ENCODE data around the gene UTP14C. TPM values are rescaled to one million over a fixed set of nuclear protein-coding genes. Genes with fewer than 3 reads are reported as not detected.

The UTP14C gene, protein sequence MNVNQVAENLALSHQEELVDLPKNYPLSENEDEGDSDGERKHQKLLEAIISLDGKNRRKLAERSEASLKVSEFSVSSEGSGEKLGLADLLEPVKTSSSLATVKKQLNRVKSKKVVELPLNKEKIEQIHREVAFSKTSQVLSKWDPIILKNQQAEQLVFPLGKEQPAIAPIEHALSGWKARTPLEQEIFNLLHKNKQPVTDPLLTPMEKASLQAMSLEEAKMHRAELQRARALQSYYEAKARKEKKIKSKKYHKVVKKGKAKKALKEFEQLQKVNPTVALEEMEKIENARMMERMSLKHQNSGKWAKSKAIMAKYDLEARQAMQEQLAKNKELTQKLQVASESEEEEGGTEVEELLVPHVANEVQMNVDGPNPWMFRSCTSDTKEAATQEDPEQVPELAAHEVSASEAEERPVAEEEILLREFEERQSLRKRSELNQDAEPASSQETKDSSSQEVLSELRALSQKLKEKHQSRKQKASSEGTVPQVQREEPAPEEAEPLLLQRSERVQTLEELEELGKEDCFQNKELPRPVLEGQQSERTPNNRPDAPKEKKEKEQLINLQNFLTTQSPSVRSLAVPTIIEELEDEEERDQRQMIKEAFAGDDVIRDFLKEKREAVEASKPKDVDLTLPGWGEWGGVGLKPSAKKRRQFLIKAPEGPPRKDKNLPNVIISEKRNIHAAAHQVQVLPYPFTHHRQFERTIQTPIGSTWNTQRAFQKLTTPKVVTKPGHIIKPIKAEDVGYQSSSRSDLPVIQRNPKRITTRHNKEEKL
- 15.0 and 28.5 TPM in 2 replicates for total RNA-seq

DNA sequence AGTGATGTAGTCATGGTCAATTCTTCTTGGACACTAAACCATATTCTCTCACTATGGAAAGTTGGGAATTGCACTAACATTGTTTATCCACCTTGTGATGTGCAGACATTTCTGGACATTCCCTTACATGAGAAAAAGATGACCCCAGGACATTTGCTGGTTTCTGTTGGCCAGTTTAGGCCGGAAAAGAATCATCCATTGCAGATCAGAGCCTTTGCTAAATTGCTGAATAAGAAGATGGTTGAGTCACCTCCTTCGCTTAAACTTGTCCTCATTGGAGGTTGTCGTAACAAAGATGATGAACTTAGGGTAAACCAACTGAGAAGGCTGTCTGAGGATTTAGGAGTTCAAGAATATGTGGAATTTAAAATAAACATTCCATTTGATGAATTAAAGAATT, at the start of gene UTP14C:
UTP14C (plus strand) TSS at position 211 of the 400 bp plus-strand sequence. CDS start 4,114 bp downstream, outside the sequence.

DNA sequence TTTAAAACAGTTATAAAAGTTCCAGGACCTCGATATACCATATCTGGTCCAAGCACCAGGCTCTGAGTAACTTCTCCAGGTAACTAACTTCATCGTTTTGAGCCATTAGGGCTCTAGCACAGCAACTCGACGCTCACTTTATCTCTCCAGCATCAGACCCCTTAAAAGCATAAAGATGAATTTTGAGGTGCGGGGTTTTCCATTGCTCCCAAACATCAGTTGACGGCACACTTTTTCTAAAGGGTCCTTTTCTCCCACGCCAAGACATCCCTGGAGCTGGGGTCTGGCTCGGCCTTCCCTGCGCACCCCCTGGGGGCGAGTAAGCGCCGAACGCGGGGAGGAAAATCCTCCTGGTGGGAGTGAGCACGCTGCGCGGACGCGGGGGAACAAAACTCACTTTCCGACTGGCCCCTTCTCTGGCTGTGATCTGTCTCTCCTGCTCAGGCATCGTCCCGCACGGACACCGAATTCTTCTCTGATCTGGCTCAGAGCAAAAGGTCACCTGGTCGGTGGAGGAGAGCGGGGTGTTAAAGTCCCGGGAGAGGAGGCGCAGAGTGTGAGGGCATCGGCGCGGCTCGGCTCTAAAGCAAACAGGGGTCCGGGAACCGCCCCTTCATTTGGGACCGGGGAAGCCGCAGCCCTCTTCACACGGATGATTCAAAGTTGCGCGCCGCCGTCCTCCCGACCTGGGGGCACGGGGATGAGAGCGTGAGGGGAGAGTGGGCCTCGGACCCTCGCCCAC, 13.4 kb upstream of the UTP14C start, which contains the start of gene ATP7B:
ATP7B (minus strand) TSS at position 561 of the 742 bp plus-strand sequence; CDS start at position 448, 113 bp downstream.

DNA sequence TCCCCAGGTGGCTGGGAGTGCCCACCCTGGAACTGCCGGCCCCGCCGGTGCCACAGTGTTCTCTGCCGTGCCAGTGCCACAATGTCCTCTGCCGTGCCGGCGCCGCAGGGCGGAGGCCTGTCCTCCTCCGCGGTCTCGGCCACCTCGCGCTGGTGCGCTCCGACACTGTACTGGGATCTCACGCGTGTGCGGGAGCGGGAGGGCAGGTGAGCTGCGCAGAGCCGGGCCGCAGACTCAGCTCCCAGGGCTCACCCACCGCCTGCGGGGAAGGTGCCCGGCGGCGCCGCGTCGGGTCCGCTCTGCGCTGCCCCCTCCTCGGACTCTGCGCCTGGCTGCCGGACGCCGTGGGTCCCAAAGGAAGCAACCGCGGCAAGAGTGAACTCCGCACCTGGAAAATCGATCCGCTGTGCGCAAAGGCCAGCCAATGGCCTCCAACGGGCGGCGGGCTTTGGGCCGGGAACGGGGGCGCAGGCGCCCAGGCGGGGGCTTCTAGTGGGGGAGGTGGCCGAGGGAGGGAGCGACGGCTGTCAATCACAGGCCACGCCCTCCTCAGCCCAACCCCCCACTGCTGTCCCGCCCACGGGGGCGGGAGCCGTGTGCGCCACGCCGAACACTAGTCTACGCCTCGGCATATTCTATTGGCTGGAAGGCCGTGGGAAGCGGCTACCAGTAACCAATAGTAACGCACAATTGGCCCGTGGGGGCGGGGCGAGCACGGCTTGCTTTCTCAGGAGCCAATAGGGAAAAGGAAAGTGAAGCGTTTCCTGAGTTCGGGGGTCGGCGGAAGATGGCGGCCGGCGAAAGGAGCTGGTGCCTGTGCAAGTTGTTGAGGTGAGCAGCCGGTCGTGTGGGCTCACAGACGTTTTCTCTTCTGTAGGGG, 12.6 kb upstream of the UTP14C start, which contains the start of gene ALG11:
ALG11 (plus strand) TSS at position 767 of the 880 bp plus-strand sequence; CDS start at position 788, 21 bp downstream.

Other genes with a start within 250 kb of the UTP14C start
- 4.8 TPM in 2 replicates for gene DHRS12, start 220.5 kb upstream of the UTP14C start, total RNA-seq
- gene TMEM272, start 179.5 kb upstream of the UTP14C start, total RNA-seq, result not detected in 2 replicates
- gene CCDC70, start 162.7 kb upstream of the UTP14C start, total RNA-seq, result not detected in 2 replicates
- gene ATP7B, start 13.2 kb upstream of the UTP14C start, total RNA-seq, result 5.1 and 8.0 TPM in 2 replicates
- 25.3 and 28.8 TPM in 2 replicates for gene ALG11, start 12.3 kb upstream of the UTP14C start, total RNA-seq
- 0.34 and 0.57 TPM in 2 replicates for gene NEK5, start 104.4 kb downstream of the UTP14C start, total RNA-seq
- gene NEK3, start 134.9 kb downstream of the UTP14C start, total RNA-seq, result 8.8 and 10.9 TPM in 2 replicates